HFFc6 (cell line): ENCODE measurements around the gene SPINT1. TPM values are rescaled to one million over a fixed set of nuclear protein-coding genes. Genes with fewer than 3 reads are reported as not detected.

Source experiments
- DNase-seq: peaks from one replicate; pipeline ENCODE4 v3.0.0-alpha.2; 2018
- H3K27ac Mint-ChIP-seq: 2 replicates; pipeline ENCODE4 v1.8.0; 2020; ENCODE audit warnings: mild to moderate bottlenecking, mixed read lengths
- H3K27me3 Mint-ChIP-seq: 2 replicates; pipeline ENCODE4 v1.8.0; 2021; ENCODE audit warnings: mild to moderate bottlenecking, moderate library complexity, mixed read lengths; ENCODE audit not compliant: insufficient read depth
- H3K36me3 Mint-ChIP-seq: 2 replicates; pipeline ENCODE4 v1.8.0; 2021; ENCODE audit warnings: low read depth, mixed read lengths
- H3K4me1 Mint-ChIP-seq: 2 replicates; pipeline ENCODE4 v1.8.0; 2020; ENCODE audit warnings: low read depth, mixed read lengths
- H3K4me3 Mint-ChIP-seq: 2 replicates; pipeline ENCODE4 v1.8.0; 2020; ENCODE audit warnings: mild to moderate bottlenecking, moderate library complexity, mixed read lengths
- H3K9me3 Mint-ChIP-seq: 2 replicates; pipeline ENCODE4 v1.8.0; 2020; ENCODE audit warnings: mild to moderate bottlenecking, mixed read lengths
- total RNA-seq, 6 experiments: library from RNA; stranded (reverse); fragmentation: NEBNext Ultra II Directional; extraction: Animal tissue kit (Norgen Biotek cat#: 25700); gene quantifications; 2 replicates in 1 of 6; 3 replicates in 5 of 6; pipeline ENCODE4 v1.2.3, GENCODE V29; 2021
- TF ChIP-seq, protein P1 (sequence below): fragments of 200-600 bp; sonication (generic); IDR thresholded peaks from 2 replicates; pipeline ENCODE4 v1.5.0; 2021; ENCODE audit warnings: antibody characterized with exemption, mild to moderate bottlenecking

The SPINT1 gene
- total RNA-seq, 6 experiments from 2014 or later, result 0.14 to 0.51 (median 0.26) TPM; not detected in 1

- Mint-ChIP-seq H3K9me3 (no peaks in the 10 kb centered on the region), H3K27me3 (peaks cover 7% of the 10 kb centered on the region), H3K4me3 (peak overlapping the region; percentile 7; the same call in 1 of the 2 replicates), H3K4me1 (peaks cover 19% of the 10 kb centered on the region), H3K36me3 (no peaks in the 10 kb centered on the region), H3K27ac (peak overlapping the region; percentile 33; the same call in 1 of the 2 replicates)
- DNase-seq, result peak; percentile 67
- TF ChIP-seq, protein P1, sequence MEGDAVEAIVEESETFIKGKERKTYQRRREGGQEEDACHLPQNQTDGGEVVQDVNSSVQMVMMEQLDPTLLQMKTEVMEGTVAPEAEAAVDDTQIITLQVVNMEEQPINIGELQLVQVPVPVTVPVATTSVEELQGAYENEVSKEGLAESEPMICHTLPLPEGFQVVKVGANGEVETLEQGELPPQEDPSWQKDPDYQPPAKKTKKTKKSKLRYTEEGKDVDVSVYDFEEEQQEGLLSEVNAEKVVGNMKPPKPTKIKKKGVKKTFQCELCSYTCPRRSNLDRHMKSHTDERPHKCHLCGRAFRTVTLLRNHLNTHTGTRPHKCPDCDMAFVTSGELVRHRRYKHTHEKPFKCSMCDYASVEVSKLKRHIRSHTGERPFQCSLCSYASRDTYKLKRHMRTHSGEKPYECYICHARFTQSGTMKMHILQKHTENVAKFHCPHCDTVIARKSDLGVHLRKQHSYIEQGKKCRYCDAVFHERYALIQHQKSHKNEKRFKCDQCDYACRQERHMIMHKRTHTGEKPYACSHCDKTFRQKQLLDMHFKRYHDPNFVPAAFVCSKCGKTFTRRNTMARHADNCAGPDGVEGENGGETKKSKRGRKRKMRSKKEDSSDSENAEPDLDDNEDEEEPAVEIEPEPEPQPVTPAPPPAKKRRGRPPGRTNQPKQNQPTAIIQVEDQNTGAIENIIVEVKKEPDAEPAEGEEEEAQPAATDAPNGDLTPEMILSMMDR, result no peak
These were observed 18.0 kb upstream of the SPINT1 start for GRCh38 chr15:40825661-40826422.

GRCh38 chr15:40826423-40827075, 17.3 kb upstream of the SPINT1 start:
- no peak for DNase-seq
- no peak overlapping the region for H3K4me3 Mint-ChIP-seq
- TF ChIP-seq, protein P1, result no peak
- H3K27ac Mint-ChIP-seq, result no peak overlapping the region
- H3K4me1 Mint-ChIP-seq, result peaks cover 19% of the 10 kb centered on the region
- no peaks in the 10 kb centered on the region for H3K36me3 Mint-ChIP-seq
- no peaks in the 10 kb centered on the region for H3K9me3 Mint-ChIP-seq
- peaks cover 7% of the 10 kb centered on the region for H3K27me3 Mint-ChIP-seq

- no peak within 1 kb of the TSS for H3K4me3 Mint-ChIP-seq
- TF ChIP-seq, protein P1, result no peak
- no peaks in the 10 kb centered on the region for H3K9me3 Mint-ChIP-seq
- peaks cover 7% of the 10 kb centered on the region for H3K27me3 Mint-ChIP-seq
- H3K36me3 Mint-ChIP-seq, result no peaks in the 10 kb centered on the region
- peaks cover 19% of the 10 kb centered on the region for H3K4me1 Mint-ChIP-seq
- H3K27ac Mint-ChIP-seq, result no peak within 1 kb of the TSS
- DNase-seq, result no peak
These were observed 15.3 kb upstream of the SPINT1 start, which contains the start of gene PPP1R14D for GRCh38 chr15:40828447-40829036. Gene PPP1R14D (minus strand): TSS chr15:40828708. CDS start chr15:40828641, 67 bp downstream.

DNA sequence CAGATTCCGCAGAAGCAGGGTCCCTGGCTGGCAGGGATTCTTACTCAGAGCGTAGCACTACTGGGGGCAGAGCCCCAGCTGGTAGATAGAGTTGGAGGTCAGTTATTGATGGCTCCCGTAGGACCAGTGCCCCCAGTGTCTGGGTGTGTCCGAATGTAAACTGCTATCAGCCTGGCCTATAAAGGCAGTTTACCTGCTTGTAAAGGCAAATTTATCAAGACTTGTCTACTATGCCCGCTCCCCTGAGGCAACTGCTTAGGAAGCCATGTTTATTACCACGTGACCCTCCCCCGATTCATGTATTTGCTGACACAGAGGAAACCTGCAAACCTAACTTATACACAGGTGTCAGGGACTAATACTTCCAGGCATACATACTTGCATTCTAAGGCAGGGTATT, 14.7 kb upstream of the SPINT1 start:
- H3K4me1 Mint-ChIP-seq, result peaks cover 19% of the 10 kb centered on the region
- TF ChIP-seq, protein P1, result no peak
- no peak overlapping the region for H3K4me3 Mint-ChIP-seq
- no peak overlapping the region for H3K27ac Mint-ChIP-seq
- no peak for DNase-seq
- peaks cover 7% of the 10 kb centered on the region for H3K27me3 Mint-ChIP-seq
- no peaks in the 10 kb centered on the region for H3K9me3 Mint-ChIP-seq
- no peaks in the 10 kb centered on the region for H3K36me3 Mint-ChIP-seq

DNA sequence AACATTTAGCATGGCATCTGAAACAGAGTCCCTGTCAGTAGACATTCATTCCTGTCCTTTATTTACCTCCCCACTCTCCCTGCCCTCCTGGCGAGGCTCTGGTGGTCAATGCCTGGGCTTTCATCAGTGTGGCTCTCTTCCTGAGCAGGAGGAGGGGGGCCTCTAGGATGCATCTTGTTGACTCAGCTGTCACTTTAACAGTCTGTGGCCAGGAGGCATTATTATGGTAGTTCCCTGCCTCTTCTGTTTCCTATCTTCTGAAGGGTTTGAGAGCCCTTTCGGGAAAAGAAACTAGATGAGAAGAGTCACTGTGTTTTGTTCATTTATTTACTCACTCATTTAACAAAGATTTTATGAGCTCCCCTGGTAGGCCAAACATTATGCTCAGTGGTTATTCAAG, 13.0 kb upstream of the SPINT1 start:
- no peak overlapping the region for H3K4me3 Mint-ChIP-seq
- H3K4me1 Mint-ChIP-seq, result peaks cover 15% of the 10 kb centered on the region
- H3K9me3 Mint-ChIP-seq, result no peaks in the 10 kb centered on the region
- no peaks in the 10 kb centered on the region for H3K36me3 Mint-ChIP-seq
- peaks cover 5% of the 10 kb centered on the region for H3K27me3 Mint-ChIP-seq
- TF ChIP-seq, protein P1, result no peak
- DNase-seq, result no peak
- H3K27ac Mint-ChIP-seq, result no peak overlapping the region
